Measurements from ENCODE around the gene PDE7B. TPM values are rescaled to one million over a fixed set of nuclear protein-coding genes. Genes with fewer than 3 reads are reported as not detected.

PDE7B gene
- total and polyA plus RNA-seq, 2 experiments from 2014 or later, result 3.1 to 6.8 TPM

DNA sequence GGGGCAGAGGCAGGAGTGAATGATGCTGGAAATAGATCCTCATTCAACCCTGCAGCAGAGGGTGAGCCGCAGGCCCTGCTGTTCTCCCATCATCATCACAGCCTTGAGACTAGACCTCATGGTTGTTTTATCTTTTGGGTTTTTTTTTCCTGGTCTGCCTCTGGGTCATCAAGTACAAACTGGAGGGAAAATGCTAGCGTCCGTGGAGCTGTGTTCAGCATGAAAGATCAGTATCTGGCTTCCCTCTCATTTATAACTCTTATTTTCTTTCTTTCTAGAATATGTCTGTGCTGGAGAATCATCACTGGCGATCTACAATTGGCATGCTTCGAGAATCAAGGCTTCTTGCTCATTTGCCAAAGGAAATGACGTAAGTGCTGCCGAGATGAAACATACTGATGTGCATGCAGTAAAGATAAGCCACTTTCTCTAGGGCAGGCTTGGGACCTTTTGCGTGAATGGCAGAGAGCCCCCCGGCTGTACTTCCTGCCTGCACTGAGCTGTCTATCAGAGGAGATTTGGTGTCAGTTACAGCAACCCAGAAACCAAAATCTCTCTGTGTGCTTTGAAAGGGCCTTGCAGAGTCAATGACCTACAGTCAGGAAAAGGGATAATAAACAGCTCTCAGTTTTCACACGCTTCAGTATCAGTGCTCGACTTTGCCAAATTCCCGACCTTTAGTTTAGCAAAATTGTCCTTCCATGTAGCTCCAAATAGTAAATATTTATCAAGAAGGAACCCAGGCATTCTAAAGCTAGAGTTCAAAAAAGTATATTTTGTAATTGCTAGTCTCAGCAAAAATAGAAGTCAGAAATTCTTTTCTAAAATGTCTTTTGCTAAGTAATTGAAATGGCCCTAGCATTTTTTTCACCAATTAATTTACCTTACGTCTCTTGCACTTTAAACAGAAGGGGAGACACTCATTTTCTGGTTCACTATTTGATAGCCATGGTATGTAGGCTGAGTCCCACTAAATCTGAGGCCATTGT is 322.3 kb downstream of the PDE7B start:
- TF ChIP-seq EZH2 (IDR thresholded peaks at IDR 0.05; ENCODE audit: insufficient read depth, poor library complexity, severe bottlenecking) (no peak), EZH2phosphoT487 (IDR thresholded peaks at IDR 0.05; ENCODE audit: insufficient read depth, low read depth) (no peak)
- no peak overlapping the region for H3K27ac ChIP-seq
- 0 out of 2 replicates have a peak, but pooled peaks cover 4% of the 10 kb centered on the region for H3K36me3 ChIP-seq (ENCODE audit: low read depth)
- H2AFZ ChIP-seq, result no peak overlapping the region
- 89% methylated on average over 13 of the region's 13 CpGs for WGBS, 2 experiments (ENCODE audit: low coverage in 1 of 2, low lambda C conversion rate in 2 of 2, missing lambda C conversion rate in 2 of 2)
- no peaks in the 10 kb centered on the region for H3K9me2 ChIP-seq (ENCODE audit: insufficient read depth)
- no peaks in the 10 kb centered on the region for H3K27me3 ChIP-seq (replicated peaks; ENCODE audit: insufficient read depth)
- no peaks in the 10 kb centered on the region for H3K4me1 ChIP-seq (ENCODE audit: insufficient read depth)
- H3F3A ChIP-seq (ENCODE audit: insufficient read depth), result no peaks in the 10 kb centered on the region
- DNase-seq, result no peak
- no peaks in the 10 kb centered on the region for H3K9me3 ChIP-seq (ENCODE audit: low read depth)
- no peaks in the 10 kb centered on the region for H3K79me2 ChIP-seq (ENCODE audit: insufficient read depth)
- no peak overlapping the region for H3K4me3 ChIP-seq
- no peak overlapping the region for H3K4me2 ChIP-seq (ENCODE audit: unreplicated experiment)
- in situ Hi-C loops (cut with MboI), result no loop called here
- H4K20me1 ChIP-seq (ENCODE audit: insufficient read depth), result no peaks in the 10 kb centered on the region
- no peak overlapping the region for H3K9ac ChIP-seq

DNA sequence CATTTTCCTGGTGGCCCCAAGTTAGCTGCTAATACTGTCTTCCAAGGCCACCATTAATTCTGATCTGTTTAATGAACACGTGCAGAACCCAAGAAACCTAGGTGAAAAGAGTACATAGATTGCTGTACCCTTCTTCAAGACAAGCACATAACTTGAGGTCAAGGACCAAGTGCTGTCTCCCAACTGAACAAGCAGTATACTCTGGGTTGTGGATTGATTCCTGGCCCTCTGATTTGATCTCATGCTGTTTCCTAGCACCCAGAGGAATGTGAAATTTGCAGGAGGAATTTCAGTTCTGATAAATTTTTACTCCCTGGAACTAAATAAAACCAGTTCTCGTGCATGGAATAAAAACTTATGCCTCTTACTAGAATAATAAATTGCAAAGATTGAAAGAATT is 323.0 kb downstream of the PDE7B start:
- Histone ChIP-seq H3K4me3 (no peak overlapping the region), H3F3A (ENCODE audit: insufficient read depth) (no peaks in the 10 kb centered on the region), H3K79me2 (ENCODE audit: insufficient read depth) (no peaks in the 10 kb centered on the region), H4K20me1 (ENCODE audit: insufficient read depth) (no peaks in the 10 kb centered on the region), H3K9ac (no peak overlapping the region), H2AFZ (no peak overlapping the region), H3K27ac (no peak overlapping the region), H3K36me3 (ENCODE audit: low read depth) (0 out of 2 replicates have a peak, but pooled peaks cover 4% of the 10 kb centered on the region), H3K9me3 (ENCODE audit: low read depth) (no peaks in the 10 kb centered on the region), H3K27me3 (replicated peaks; ENCODE audit: insufficient read depth) (no peaks in the 10 kb centered on the region), H3K4me1 (ENCODE audit: insufficient read depth) (no peaks in the 10 kb centered on the region), H3K4me2 (ENCODE audit: unreplicated experiment) (no peak overlapping the region), H3K9me2 (ENCODE audit: insufficient read depth) (no peaks in the 10 kb centered on the region)
- WGBS, 2 experiments (ENCODE audit: low coverage in 1 of 2, low lambda C conversion rate in 2 of 2, missing lambda C conversion rate in 2 of 2), result 57 to 59% methylated on average over 2 of the region's 2 CpGs
- TF ChIP-seq EZH2phosphoT487 (IDR thresholded peaks at IDR 0.05; ENCODE audit: insufficient read depth, low read depth), result no peak
- no peak for TF ChIP-seq EZH2 (IDR thresholded peaks at IDR 0.05; ENCODE audit: insufficient read depth, poor library complexity, severe bottlenecking)
- in situ Hi-C loops (cut with MboI), result no loop called here
- no peak for DNase-seq

DNA sequence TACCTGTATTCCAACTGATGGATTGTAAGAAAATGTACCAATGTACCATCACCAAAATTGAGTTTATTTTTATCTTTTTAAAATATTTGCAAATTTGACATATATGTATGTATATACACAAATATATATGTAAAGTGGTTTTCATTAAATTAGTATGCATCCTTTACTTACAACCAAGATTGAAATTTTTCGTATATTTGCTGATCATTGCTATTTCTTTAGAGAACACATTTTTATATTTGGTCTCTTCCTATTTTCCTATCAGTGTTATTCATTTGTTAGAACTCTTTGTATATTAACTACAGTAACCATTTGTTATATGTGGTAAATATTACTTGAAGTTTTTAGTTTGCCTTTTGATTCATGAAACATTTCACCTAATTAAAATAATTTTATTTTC is 324.4 kb downstream of the PDE7B start:
- Histone ChIP-seq H3K27ac (no peak overlapping the region), H3F3A (ENCODE audit: insufficient read depth) (no peaks in the 10 kb centered on the region), H3K36me3 (ENCODE audit: low read depth) (0 out of 2 replicates have a peak, but pooled peaks cover 2% of the 10 kb centered on the region), H4K20me1 (ENCODE audit: insufficient read depth) (no peaks in the 10 kb centered on the region), H3K4me1 (ENCODE audit: insufficient read depth) (no peaks in the 10 kb centered on the region), H3K79me2 (ENCODE audit: insufficient read depth) (no peaks in the 10 kb centered on the region), H3K9me3 (ENCODE audit: low read depth) (no peaks in the 10 kb centered on the region), H3K9ac (no peak overlapping the region), H3K27me3 (replicated peaks; ENCODE audit: insufficient read depth) (no peaks in the 10 kb centered on the region), H2AFZ (no peak overlapping the region), H3K4me3 (no peak overlapping the region), H3K4me2 (ENCODE audit: unreplicated experiment) (no peak overlapping the region), H3K9me2 (ENCODE audit: insufficient read depth) (no peaks in the 10 kb centered on the region)
- 61 to 74% methylated on average over 1 of the region's 1 CpG for WGBS, 2 experiments (ENCODE audit: low coverage in 1 of 2, low lambda C conversion rate in 2 of 2, missing lambda C conversion rate in 2 of 2)
- TF ChIP-seq EZH2 (IDR thresholded peaks at IDR 0.05; ENCODE audit: insufficient read depth, poor library complexity, severe bottlenecking), result no peak
- no peak for TF ChIP-seq EZH2phosphoT487 (IDR thresholded peaks at IDR 0.05; ENCODE audit: insufficient read depth, low read depth)
- no peak for DNase-seq
- in situ Hi-C loops (cut with MboI), result no loop called here

DNA sequence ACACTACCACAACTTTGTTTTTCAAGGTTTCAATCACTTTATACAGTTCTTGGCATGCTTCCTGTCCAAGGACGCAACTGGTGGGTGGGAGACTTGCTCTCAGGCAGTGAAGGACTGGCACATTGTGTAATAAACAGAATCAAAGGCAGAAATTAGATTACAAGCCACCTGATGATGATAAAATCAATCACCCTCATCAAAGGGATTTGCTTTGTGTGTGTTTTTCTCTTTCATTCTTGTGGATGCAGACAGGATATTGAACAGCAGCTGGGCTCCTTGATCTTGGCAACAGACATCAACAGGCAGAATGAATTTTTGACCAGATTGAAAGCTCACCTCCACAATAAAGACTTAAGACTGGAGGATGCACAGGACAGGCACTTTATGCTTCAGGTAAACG is 327.2 kb downstream of the PDE7B start:
- Histone ChIP-seq H3K9ac (no peak overlapping the region), H3K27me3 (replicated peaks; ENCODE audit: insufficient read depth) (no peaks in the 10 kb centered on the region), H4K20me1 (ENCODE audit: insufficient read depth) (no peaks in the 10 kb centered on the region), H3K36me3 (ENCODE audit: low read depth) (no peaks in the 10 kb centered on the region), H3K9me2 (ENCODE audit: insufficient read depth) (no peaks in the 10 kb centered on the region), H3K4me1 (ENCODE audit: insufficient read depth) (no peaks in the 10 kb centered on the region), H3K4me3 (no peak overlapping the region), H3F3A (ENCODE audit: insufficient read depth) (no peaks in the 10 kb centered on the region), H3K9me3 (ENCODE audit: low read depth) (no peaks in the 10 kb centered on the region), H3K4me2 (ENCODE audit: unreplicated experiment) (no peak overlapping the region), H3K27ac (no peak overlapping the region), H2AFZ (no peak overlapping the region), H3K79me2 (ENCODE audit: insufficient read depth) (no peaks in the 10 kb centered on the region)
- TF ChIP-seq EZH2phosphoT487 (IDR thresholded peaks at IDR 0.05; ENCODE audit: insufficient read depth, low read depth) (no peak), EZH2 (IDR thresholded peaks at IDR 0.05; ENCODE audit: insufficient read depth, poor library complexity, severe bottlenecking) (no peak)
- in situ Hi-C loops (cut with MboI), result no loop called here
- DNase-seq, result no peak
- WGBS, 2 experiments (ENCODE audit: low coverage in 1 of 2, low lambda C conversion rate in 2 of 2, missing lambda C conversion rate in 2 of 2), result 54 to 71% methylated on average over 2 of the region's 2 CpGs
